ENCODE results near the gene HOXB1. TPM values are rescaled to one million over a fixed set of nuclear protein-coding genes. Genes with fewer than 3 reads are reported as not detected.
A peak's percentile ranks its signal among the peaks of the same experiment; 100 is the strongest.

Gene HOXB1
- total RNA-seq, 2 donors from 2014 or later = not detected

- no peak overlapping the region for H3K4me3 ChIP-seq
- H3K27me3 ChIP-seq = no peaks in the 10 kb centered on the region
These were observed 27.4 kb upstream of the HOXB1 start for GRCh38 chr17:48558057-48558830.

GRCh38 chr17:48556576-48557401, 26.0 kb upstream of the HOXB1 start:
- no peaks in the 10 kb centered on the region for H3K9me3 ChIP-seq
- peak overlapping the region; percentile 26 to 73 for H3K9ac ChIP-seq (ENCODE audit: low read depth in 2 of 2, low read length in 2 of 2)
- peaks cover 12% of the 10 kb centered on the region for H3K4me1 ChIP-seq

More at GRCh38 chr17:48558057-48558830, 27.4 kb upstream of the HOXB1 start:
- Histone ChIP-seq H3K9ac (ENCODE audit: low read depth in 2 of 2, low read length in 2 of 2) (no peak overlapping the region), H3K27ac (peak overlapping the region; percentile 70), H3K9me3 (no peaks in the 10 kb centered on the region), H3K36me3 (no peaks in the 10 kb centered on the region), H3K4me1 (peaks cover 12% of the 10 kb centered on the region)
- intact Hi-C loops (cut with DNase I) = no loop called here
- no peak for DNase-seq
- no peak for TF ChIP-seq CTCF (IDR thresholded peaks at IDR 0.05)

GRCh38 chr17:48556229-48556575, 25.4 kb upstream of the HOXB1 start:
- intact Hi-C loops (cut with DNase I) = no loop called here
- Histone ChIP-seq H3K4me1 (peaks cover 12% of the 10 kb centered on the region), H3K4me3 (no peak overlapping the region), H3K27me3 (no peaks in the 10 kb centered on the region), H3K9ac (ENCODE audit: low read depth in 2 of 2, low read length in 2 of 2) (peak overlapping the region; percentile 8 to 14), H3K27ac (peak overlapping the region; percentile 70), H3K36me3 (no peaks in the 10 kb centered on the region), H3K9me3 (no peaks in the 10 kb centered on the region)
- no peak for TF ChIP-seq CTCF (IDR thresholded peaks at IDR 0.05)
- no peak for DNase-seq

More at GRCh38 chr17:48556576-48557401, 26.0 kb upstream of the HOXB1 start:
- Histone ChIP-seq H3K36me3 (no peaks in the 10 kb centered on the region), H3K27ac (peak overlapping the region; percentile 70), H3K4me3 (no peak overlapping the region), H3K27me3 (no peaks in the 10 kb centered on the region)
- no peak for TF ChIP-seq CTCF (IDR thresholded peaks at IDR 0.05)
- intact Hi-C loops (cut with DNase I) = no loop called here
- DNase-seq = no peak

GRCh38 chr17:48555258-48556228, 24.7 kb upstream of the HOXB1 start:
- Histone ChIP-seq H3K9ac (ENCODE audit: low read depth in 2 of 2, low read length in 2 of 2) (peak overlapping the region; percentile 8 to 61), H3K27ac (peak overlapping the region; percentile 70), H3K4me1 (peaks cover 12% of the 10 kb centered on the region), H3K4me3 (peak overlapping the region; percentile 12), H3K27me3 (no peaks in the 10 kb centered on the region), H3K9me3 (no peaks in the 10 kb centered on the region), H3K36me3 (no peaks in the 10 kb centered on the region)
- TF ChIP-seq CTCF (IDR thresholded peaks at IDR 0.05) = no peak
- intact Hi-C loops (cut with DNase I) = no loop called here
- DNase-seq = no peak

All from colonic mucosa (tissue), 4 donors.